ENCODE results near the gene PLA2G2F. TPM values are rescaled to one million over a fixed set of nuclear protein-coding genes. Genes with fewer than 3 reads are reported as not detected.

Gene PLA2G2F
- total and polyA plus RNA-seq, 2 of the 8 experiments (the other 6 are each of a cell fraction or from before 2014, with no cell fraction given): not detected

GRCh38 chr1:20117236-20117635 lies 21.9 kb upstream of the PLA2G2F start (continued):
- TF ChIP-seq USF2 (IDR thresholded peaks at IDR 0.05; ENCODE audit: low read length) (no peak), NANOG (IDR thresholded peaks at IDR 0.05; ENCODE audit: insufficient read depth, low read depth, low read length, poor library complexity, severe bottlenecking) (no peak), SIX5 (IDR thresholded peaks at IDR 0.05; ENCODE audit: low read depth, low read length) (no peak), GTF2F1 (IDR thresholded peaks at IDR 0.05; ENCODE audit: borderline replicate concordance, low read depth, low read length) (no peak)
